Fibroblast of lung (primary cell): ENCODE measurements around the gene RAP1B.

Source experiments
- CTCF ChIP-seq, 2 donors: IDR thresholded peaks in 1 of 2; conservative IDR thresholded peaks in 1 of 2; 1 replicate in 1 of 2; 2 replicates in 1 of 2; pipeline ENCODE4 v1.5.1; 2011 to 2012; ENCODE audit warnings: low read length in 2 of 2, control low read depth in 1 of 2, inconsistent platforms in 1 of 2, low read depth in 1 of 2, mild to moderate bottlenecking in 1 of 2
- EZH2 ChIP-seq: IDR thresholded peaks from 2 replicates; pipeline ENCODE4 v1.5.1; 2012; ENCODE audit warnings: low read length, control low read depth, mild to moderate bottlenecking; ENCODE audit errors: missing control alignments

- TF ChIP-seq CTCF (conservative IDR thresholded peaks at IDR 0.05 in 1 of 2, IDR thresholded peaks at IDR 0.05 in 1 of 2; ENCODE audit: low read depth in 1 of 2, low read length in 2 of 2): no peak
- TF ChIP-seq EZH2: no peak
Observed at GRCh38 chr12:68608191-68608590, 2.5 kb upstream of the RAP1B start.
